Mesenchymal stem cell (in vitro differentiated cells and primary cell): ENCODE results near the gene SPATA2. TPM values are rescaled to one million over a fixed set of nuclear protein-coding genes. Genes with fewer than 3 reads are reported as not detected.
"Not testable (repeated sequence)": the region's sequence is repeated elsewhere in the genome, so short reads cannot be mapped to it uniquely, and the experiment has no call there.

Source experiments
- DNase-seq: peaks from one replicate; pipeline ENCODE4 v3.0.0-alpha.2; 2013
- H2AFZ ChIP-seq: one replicate; pipeline ENCODE4 v1.6.1; 2013; ENCODE audit warnings: low read depth, mild to moderate bottlenecking, control low read depth, inconsistent platforms, low read length, moderate library complexity
- H2AK5ac ChIP-seq: 2 replicates; pipeline ENCODE4 v1.6.1; 2013; ENCODE audit warnings: low read length, moderate library complexity, mild to moderate bottlenecking, inconsistent platforms; ENCODE audit not compliant: severe bottlenecking
- H2BK120ac ChIP-seq: one replicate; pipeline ENCODE4 v1.6.1; 2013; ENCODE audit warnings: low read depth, mild to moderate bottlenecking, inconsistent platforms, low read length, moderate library complexity
- H2BK12ac ChIP-seq, 2 experiments: one replicate each; pipeline ENCODE4 v1.6.1; 2013; ENCODE audit warnings: inconsistent platforms in 2 of 2, low read length in 2 of 2, mild to moderate bottlenecking in 2 of 2, moderate library complexity in 2 of 2, control low read depth in 1 of 2
- H2BK15ac ChIP-seq: one replicate; pipeline ENCODE4 v1.6.1; 2013; ENCODE audit warnings: mild to moderate bottlenecking, low read depth, inconsistent platforms; ENCODE audit not compliant: poor library complexity, severe bottlenecking
- H2BK5ac ChIP-seq: 2 replicates; pipeline ENCODE4 v1.6.1; 2013; ENCODE audit warnings: low read depth, mild to moderate bottlenecking, low read length, control low read depth, inconsistent platforms; ENCODE audit not compliant: poor library complexity, severe bottlenecking
- H3K14ac ChIP-seq, 2 experiments: one replicate each; pipeline ENCODE4 v1.6.1; 2013; ENCODE audit warnings: inconsistent platforms in 2 of 2, low read length in 2 of 2, control low read depth in 1 of 2, mild to moderate bottlenecking in 1 of 2, moderate library complexity in 1 of 2
- H3K18ac ChIP-seq, 2 experiments: one replicate each; pipeline ENCODE4 v1.6.1; 2013; ENCODE audit warnings: inconsistent platforms in 2 of 2, low read length in 2 of 2, control low read depth in 1 of 2, low read depth in 1 of 2, mild to moderate bottlenecking in 1 of 2
- H3K23ac ChIP-seq, 2 experiments: one replicate each; pipeline ENCODE4 v1.6.1; 2013; ENCODE audit warnings: inconsistent platforms in 2 of 2, low read length in 2 of 2, mild to moderate bottlenecking in 2 of 2, moderate library complexity in 2 of 2, control low read depth in 1 of 2
- H3K27ac ChIP-seq: 2 replicates; pipeline ENCODE4 v1.5.1; 2013; ENCODE audit warnings: mild to moderate bottlenecking, moderate library complexity, low read length, control low read depth, inconsistent platforms; ENCODE audit not compliant: poor library complexity, severe bottlenecking
- H3K27me3 ChIP-seq, 2 experiments: 2 replicates each; pipeline versions ENCODE4 v1.6.1 to v1.7.0; 2013; ENCODE audit warnings: low read length in 2 of 2, mild to moderate bottlenecking in 2 of 2, moderate library complexity in 2 of 2, control low read depth in 1 of 2, inconsistent platforms in 1 of 2; ENCODE audit not compliant: control insufficient read depth in 1 of 2, insufficient read depth in 1 of 2
- H3K36me3 ChIP-seq, 2 experiments: 2 replicates each; pipeline versions ENCODE4 v1.6.1 to v1.7.0; 2013; ENCODE audit warnings: low read length in 2 of 2, control low read depth in 1 of 2, inconsistent platforms in 1 of 2, low read depth in 1 of 2, mild to moderate bottlenecking in 1 of 2; ENCODE audit not compliant: insufficient read depth in 2 of 2, control insufficient read depth in 1 of 2
- H3K4ac ChIP-seq, 2 experiments: one replicate each; pipeline ENCODE4 v1.6.1; 2013; ENCODE audit warnings: inconsistent platforms in 2 of 2, low read length in 2 of 2, mild to moderate bottlenecking in 2 of 2, moderate library complexity in 2 of 2, control low read depth in 1 of 2, low read depth in 1 of 2
- H3K4me1 ChIP-seq: 2 replicates; pipeline ENCODE4 v1.6.1; 2013; ENCODE audit warnings: low read depth, low read length, control low read depth; ENCODE audit not compliant: control insufficient read depth, insufficient read depth
- H3K4me2 ChIP-seq: 2 replicates; pipeline ENCODE4 v1.6.1; 2013; ENCODE audit warnings: low read length, mild to moderate bottlenecking, inconsistent platforms; ENCODE audit not compliant: poor library complexity, severe bottlenecking
- H3K4me3 ChIP-seq, 2 experiments: 2 replicates each; pipeline versions ENCODE4 v1.5.1 to v1.7.0; 2013; ENCODE audit warnings: low read length in 2 of 2, mild to moderate bottlenecking in 2 of 2, control low read depth in 1 of 2, low read depth in 1 of 2; ENCODE audit not compliant: insufficient read depth in 1 of 2
- H3K79me1 ChIP-seq: replicated peaks from 2 replicates; pipeline ENCODE4 v1.6.1; 2013; ENCODE audit warnings: mild to moderate bottlenecking, control low read depth, low read length, inconsistent platforms; ENCODE audit not compliant: poor library complexity, severe bottlenecking
- H3K9ac ChIP-seq: 2 replicates; pipeline ENCODE4 v1.7.0; 2013; ENCODE audit warnings: mild to moderate bottlenecking, low read length, moderate library complexity
- H3K9me3 ChIP-seq: 2 replicates; pipeline ENCODE4 v1.7.0; 2013; ENCODE audit warnings: mild to moderate bottlenecking, low read length; ENCODE audit not compliant: control insufficient read depth
- H4K8ac ChIP-seq: one replicate; pipeline ENCODE4 v1.6.1; 2013; ENCODE audit warnings: inconsistent platforms, mild to moderate bottlenecking, low read length, moderate library complexity
- H4K91ac ChIP-seq: one replicate; pipeline ENCODE4 v1.6.1; 2013; ENCODE audit warnings: mild to moderate bottlenecking, low read length, inconsistent platforms
- WGBS: methylation state at CpG from one replicate; pipeline ENCODE4 v1.1.7; 2013; ENCODE audit warnings: mixed read lengths; 5-methylcytosine and 5-hydroxymethylcytosine counted together
- polyA plus RNA-seq, 2 experiments: library from polyadenylated mRNA; stranded (reverse); fragments of 200-250 nt; gene quantifications; one replicate each; pipeline ENCODE4 v1.2.3, GENCODE V29; 2013

SPATA2 gene, protein sequence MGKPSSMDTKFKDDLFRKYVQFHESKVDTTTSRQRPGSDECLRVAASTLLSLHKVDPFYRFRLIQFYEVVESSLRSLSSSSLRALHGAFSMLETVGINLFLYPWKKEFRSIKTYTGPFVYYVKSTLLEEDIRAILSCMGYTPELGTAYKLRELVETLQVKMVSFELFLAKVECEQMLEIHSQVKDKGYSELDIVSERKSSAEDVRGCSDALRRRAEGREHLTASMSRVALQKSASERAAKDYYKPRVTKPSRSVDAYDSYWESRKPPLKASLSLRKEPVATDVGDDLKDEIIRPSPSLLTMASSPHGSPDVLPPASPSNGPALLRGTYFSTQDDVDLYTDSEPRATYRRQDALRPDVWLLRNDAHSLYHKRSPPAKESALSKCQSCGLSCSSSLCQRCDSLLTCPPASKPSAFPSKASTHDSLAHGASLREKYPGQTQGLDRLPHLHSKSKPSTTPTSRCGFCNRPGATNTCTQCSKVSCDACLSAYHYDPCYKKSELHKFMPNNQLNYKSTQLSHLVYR
- 5.6 TPM for polyA plus RNA-seq (2013, experiment 1 of 2)
- 5.7 TPM for polyA plus RNA-seq (2013, experiment 2 of 2)

GRCh38 chr20:49915380-49916145, at the start of gene SPATA2:
SPATA2 (minus strand) TSS chr20:49915529; CDS start chr20:49908490, 7,039 bp downstream.
- Histone ChIP-seq H3K27ac (peak within 1 kb of the TSS; percentile 98), H3K18ac (peak within 1 kb of the TSS; percentile 99 to 100), H2BK120ac (peak within 1 kb of the TSS; percentile 93), H3K27me3 (no peaks in the 10 kb centered on the region), H2AFZ (peak within 1 kb of the TSS; percentile 83), H4K8ac (peak within 1 kb of the TSS; percentile 98), H3K36me3 (peaks cover 2 to 3% of the 10 kb centered on the region in 2 experiments), H2BK5ac (peak within 1 kb of the TSS; percentile 99), H3K4ac (peak within 1 kb of the TSS; percentile 96 to 97), H2BK12ac (peak within 1 kb of the TSS; percentile 70 to 96), H4K91ac (peak within 1 kb of the TSS; percentile 100), H3K9ac (peak within 1 kb of the TSS; percentile 95), H3K4me3 (peak within 1 kb of the TSS; percentile 91 to 94), H3K4me1 (peaks cover 12% of the 10 kb centered on the region), H2AK5ac (no peak within 1 kb of the TSS), H3K14ac (peak within 1 kb of the TSS in 1 of 2 experiments; percentile 95), H3K23ac (no peak within 1 kb of the TSS), H3K79me1 (peaks cover 6% of the 10 kb centered on the region), H3K4me2 (peak within 1 kb of the TSS; percentile 71), H3K9me3 (no peaks in the 10 kb centered on the region), H2BK15ac (peak within 1 kb of the TSS; percentile 100)
- WGBS, result under 1% methylated on average over 69 of the region's 69 CpGs
- peak; percentile 98 for DNase-seq

- WGBS, result 88% methylated on average over 3 of the region's 4 CpGs
- Histone ChIP-seq H2BK120ac (no peak overlapping the region), H3K4me2 (no peak overlapping the region), H3K23ac (no peak overlapping the region), H2AK5ac (no peak overlapping the region), H3K4me1 (peaks cover 8% of the 10 kb centered on the region), H4K8ac (no peak overlapping the region), H3K18ac (no peak overlapping the region), H3K4me3 (no peak overlapping the region), H3K14ac (no peak overlapping the region), H3K9ac (no peak overlapping the region), H3K79me1 (peaks cover 11% of the 10 kb centered on the region), H2AFZ (no peak overlapping the region), H3K27ac (no peak overlapping the region), H2BK15ac (no peak overlapping the region), H2BK5ac (no peak overlapping the region), H2BK12ac (no peak overlapping the region), H3K4ac (no peak overlapping the region), H4K91ac (no peak overlapping the region), H3K9me3 (no peaks in the 10 kb centered on the region), H3K36me3 (peaks cover 29 to 42% of the 10 kb centered on the region in 2 experiments), H3K27me3 (no peaks in the 10 kb centered on the region)
- no peak for DNase-seq
These were observed 46.1 kb upstream of the SPATA2 start for GRCh38 chr20:49961413-49961812.

DNA sequence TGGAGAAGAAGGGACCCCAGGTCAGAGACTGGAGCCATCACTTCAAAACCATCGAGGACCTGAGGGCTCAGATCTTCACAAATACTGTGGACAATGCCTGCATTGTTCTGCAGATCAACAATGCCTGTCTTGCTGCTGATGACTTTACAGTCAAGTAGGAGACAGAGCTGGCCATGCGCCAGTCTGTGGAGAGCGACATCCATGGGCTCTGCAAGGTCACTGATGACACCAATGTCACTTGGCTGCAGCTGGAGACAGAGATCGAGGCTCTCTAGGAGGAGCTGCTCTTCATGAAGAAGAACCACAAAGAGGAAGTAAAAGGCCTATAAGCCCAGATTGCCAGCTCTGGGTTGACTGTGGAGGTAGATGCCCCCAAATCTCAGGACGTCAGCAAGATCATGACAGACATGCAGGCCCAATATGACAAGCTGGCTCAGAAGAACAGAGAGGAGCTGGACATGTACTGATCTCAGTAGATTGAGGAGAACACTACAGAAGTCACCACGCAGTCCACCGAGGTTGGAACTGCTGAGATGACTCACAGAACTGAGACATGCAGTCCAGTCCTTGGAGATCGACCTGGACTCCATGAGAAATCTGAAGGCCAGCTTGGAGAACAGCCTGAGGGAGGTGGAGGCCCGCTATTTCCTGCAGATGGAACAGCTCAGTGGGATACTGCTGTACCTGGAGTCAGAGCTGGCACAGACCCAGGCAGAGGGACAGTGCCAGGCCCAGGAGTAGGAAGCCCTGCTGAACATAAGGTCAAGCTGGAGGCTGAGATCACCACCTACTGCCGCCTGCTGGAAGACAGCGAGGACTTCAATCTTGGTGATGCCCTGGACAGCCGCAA, 42.0 kb upstream of the SPATA2 start:
- H3K9me3 ChIP-seq, H2AFZ ChIP-seq, H3K9ac ChIP-seq, H2BK5ac ChIP-seq, H2BK12ac ChIP-seq, H4K8ac ChIP-seq, H3K4ac ChIP-seq, H2BK15ac ChIP-seq, H3K27ac ChIP-seq, H2AK5ac ChIP-seq, H3K4me2 ChIP-seq, H3K27me3 ChIP-seq, H3K18ac ChIP-seq, DNase-seq, H3K4me3 ChIP-seq, H4K91ac ChIP-seq, H3K23ac ChIP-seq, H2BK120ac ChIP-seq, H3K4me1 ChIP-seq: not testable (repeated sequence)
- peaks cover 57 to 64% of the 10 kb centered on the region in 2 experiments for H3K36me3 ChIP-seq
- peaks cover 29% of the 10 kb centered on the region for H3K79me1 ChIP-seq
- 95% methylated on average over 12 of the region's 12 CpGs for WGBS
- H3K14ac ChIP-seq, result peak overlapping the region in 1 of 2 experiments; percentile 48
